ENCODE results near the gene ITGB1.

Gene ITGB1

DNA sequence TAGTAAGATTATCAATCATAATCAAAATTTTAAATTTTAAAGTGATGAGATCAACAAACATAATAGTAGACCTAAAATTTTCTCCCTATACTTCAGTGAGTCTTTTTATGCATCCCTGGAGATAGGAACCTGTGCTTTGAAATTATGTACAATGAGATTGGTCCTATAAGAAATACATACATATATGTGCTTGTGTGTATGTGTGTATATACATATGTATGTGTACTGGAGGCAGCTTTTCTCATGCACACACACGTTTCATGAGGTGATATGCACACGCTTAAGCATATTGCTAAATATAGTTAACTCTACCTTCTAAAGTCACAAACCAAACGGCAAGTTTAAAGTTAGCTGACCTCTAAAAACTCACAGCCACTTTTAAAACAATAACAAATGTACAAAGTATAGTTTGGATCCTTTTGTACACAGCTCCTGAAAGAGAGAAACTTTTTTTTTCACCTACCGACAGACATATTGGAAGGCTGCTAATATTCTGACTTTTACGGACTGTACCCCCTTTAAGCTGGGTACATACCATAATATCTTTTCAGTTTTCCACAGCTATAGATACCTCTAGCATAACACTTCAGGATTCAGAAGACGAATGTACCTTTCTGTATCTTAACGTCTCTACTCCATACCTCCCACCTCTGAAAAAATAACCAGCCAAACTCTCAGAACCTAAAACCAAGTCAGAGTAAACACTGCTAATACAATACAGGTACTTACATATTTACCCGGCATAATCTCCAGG, 3.3 kb downstream of the ITGB1 start:
- Histone ChIP-seq H3K4me3 (ENCODE audit: low read depth, low read length) (no peak overlapping the region), H3K27me3 (ENCODE audit: insufficient read depth, low read depth, severe bottlenecking) (no peaks in the 10 kb centered on the region), H3K9me3 (ENCODE audit: severe bottlenecking) (no peaks in the 10 kb centered on the region), H3K27ac (no peak overlapping the region), H3K36me3 (peaks cover 3% of the 10 kb centered on the region)
- TF ChIP-seq CTCF (IDR thresholded peaks at IDR 0.05; ENCODE audit: low read depth, low read length): no peak
- no peak for DNase-seq

GRCh38 chr10:32954080-32954479, 4.0 kb downstream of the ITGB1 start:
- Histone ChIP-seq H3K27ac (no peak overlapping the region), H3K9me3 (ENCODE audit: severe bottlenecking) (no peaks in the 10 kb centered on the region), H3K36me3 (peaks cover 3% of the 10 kb centered on the region), H3K4me3 (ENCODE audit: low read depth, low read length) (no peak overlapping the region), H3K27me3 (ENCODE audit: insufficient read depth, low read depth, severe bottlenecking) (no peaks in the 10 kb centered on the region)
- no peak for TF ChIP-seq CTCF (IDR thresholded peaks at IDR 0.05; ENCODE audit: low read depth, low read length)
- DNase-seq: no peak

GRCh38 chr10:32953277-32953927, 4.6 kb downstream of the ITGB1 start:
- Histone ChIP-seq H3K4me3 (ENCODE audit: low read depth, low read length) (no peak overlapping the region), H3K36me3 (peaks cover under 1% of the 10 kb centered on the region), H3K9me3 (ENCODE audit: severe bottlenecking) (no peaks in the 10 kb centered on the region), H3K27ac (no peak overlapping the region), H3K27me3 (ENCODE audit: insufficient read depth, low read depth, severe bottlenecking) (no peaks in the 10 kb centered on the region)
- no peak for TF ChIP-seq CTCF (IDR thresholded peaks at IDR 0.05; ENCODE audit: low read depth, low read length)
- DNase-seq: no peak

DNA sequence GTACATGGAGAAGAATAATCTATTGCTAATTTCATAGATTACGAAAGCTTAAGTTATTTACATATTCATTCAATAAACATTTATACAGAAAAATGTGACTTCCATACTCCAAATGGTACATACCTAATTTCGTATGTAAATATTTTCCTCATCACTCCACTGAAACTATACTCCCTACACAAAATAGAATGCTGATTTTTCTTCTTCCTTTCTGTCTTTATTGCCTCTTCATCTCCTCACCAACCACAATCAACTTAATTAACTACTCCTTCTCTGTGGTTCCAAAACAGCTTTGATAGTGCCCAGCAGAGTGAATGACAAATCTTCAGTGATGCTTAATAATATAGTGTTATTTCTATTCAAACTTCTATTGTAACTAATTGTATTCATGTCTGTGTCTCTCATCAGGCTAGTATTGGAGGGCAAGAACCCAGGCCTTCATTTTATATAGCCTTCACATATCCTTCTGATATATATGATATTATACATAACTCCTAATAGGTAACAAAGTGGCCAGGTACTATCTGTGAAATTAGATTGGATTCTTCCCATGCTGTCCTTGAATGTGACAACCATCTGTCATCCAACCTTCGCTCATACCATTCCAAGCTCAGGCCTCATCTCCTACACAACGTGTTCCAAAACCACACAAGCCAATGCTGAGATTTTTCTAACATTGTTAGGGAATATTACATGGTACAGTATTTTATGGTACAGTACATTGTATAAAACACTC, 5.3 kb downstream of the ITGB1 start:
- no peak overlapping the region for H3K4me3 ChIP-seq (ENCODE audit: low read depth, low read length)
- no peak for TF ChIP-seq CTCF (IDR thresholded peaks at IDR 0.05; ENCODE audit: low read depth, low read length)
- no peaks in the 10 kb centered on the region for H3K9me3 ChIP-seq (ENCODE audit: severe bottlenecking)
- DNase-seq: no peak
- no peaks in the 10 kb centered on the region for H3K27me3 ChIP-seq (ENCODE audit: insufficient read depth, low read depth, severe bottlenecking)
- H3K27ac ChIP-seq: no peak overlapping the region
- no peaks in the 10 kb centered on the region for H3K36me3 ChIP-seq

- DNase-seq: no peak
- Histone ChIP-seq H3K9me3 (ENCODE audit: severe bottlenecking) (no peaks in the 10 kb centered on the region), H3K4me3 (ENCODE audit: low read depth, low read length) (no peak overlapping the region), H3K27ac (no peak overlapping the region), H3K36me3 (no peaks in the 10 kb centered on the region), H3K27me3 (ENCODE audit: insufficient read depth, low read depth, severe bottlenecking) (no peaks in the 10 kb centered on the region)
- no peak for TF ChIP-seq CTCF (IDR thresholded peaks at IDR 0.05; ENCODE audit: low read depth, low read length)
Observed at GRCh38 chr10:32952094-32952493, 5.9 kb downstream of the ITGB1 start.
